Spleen (tissue), 11 donors: ENCODE measurements around the gene RAB4A. TPM values are rescaled to one million over a fixed set of nuclear protein-coding genes. Genes with fewer than 3 reads are reported as not detected.

Experiments used
- DNase-seq: peaks from one replicate; pipeline ENCODE4 v3.0.0-alpha.2; 2020
- H3K27ac ChIP-seq, 8 donors: fragments of 200-600 bp; sonication (generic) in 7 of 8; 1 replicate in 4 of 8; 2 replicates in 4 of 8; pipeline versions ENCODE4 v1.5.0 to v1.8.0; 2016 to 2021; ENCODE audit warnings: inconsistent platforms in 4 of 8, mild to moderate bottlenecking in 4 of 8, moderate library complexity in 1 of 8
- H3K27me3 ChIP-seq, 7 donors: fragments of 200-600 bp; sonication (generic) in 6 of 7; replicated peaks in 1 of 7; 1 replicate in 4 of 7; 2 replicates in 3 of 7; pipeline versions ENCODE4 v1.5.0 to v1.8.0; 2016 to 2021; ENCODE audit warnings: inconsistent platforms in 3 of 7, mild to moderate bottlenecking in 1 of 7
- H3K36me3 ChIP-seq, 6 donors: fragments of 200-600 bp; sonication (generic) in 5 of 6; 1 replicate in 4 of 6; 2 replicates in 2 of 6; pipeline versions ENCODE4 v1.5.0 to v1.8.0; 2016 to 2021; ENCODE audit warnings: inconsistent platforms in 2 of 6
- H3K4me1 ChIP-seq, 6 donors: fragments of 200-600 bp; sonication (generic) in 5 of 6; 1 replicate in 3 of 6; 2 replicates in 3 of 6; pipeline versions ENCODE4 v1.5.0 to v1.8.0; 2016 to 2021; ENCODE audit warnings: inconsistent platforms in 3 of 6
- H3K4me3 ChIP-seq, 8 donors: fragments of 200-600 bp; sonication (generic) in 7 of 8; 1 replicate in 4 of 8; 2 replicates in 4 of 8; pipeline versions ENCODE4 v1.5.0 to v1.8.0; 2016 to 2021; ENCODE audit warnings: inconsistent platforms in 4 of 8, mild to moderate bottlenecking in 4 of 8, moderate library complexity in 2 of 8
- H3K9me3 ChIP-seq, 8 donors: fragments of 200-600 bp; sonication (generic) in 7 of 8; 1 replicate in 4 of 8; 2 replicates in 4 of 8; pipeline versions ENCODE4 v1.5.0 to v1.8.0; 2016 to 2021; ENCODE audit warnings: inconsistent platforms in 4 of 8
- CTCF ChIP-seq, 11 experiments: fragments of 200-600 bp in 7 of 11; fragments of 450-650 bp in 4 of 11; sonication (generic) in 4 of 11; IDR thresholded peaks in 8 of 11; conservative IDR thresholded peaks in 3 of 11; 1 replicate in 7 of 11; 2 replicates in 4 of 11; pipeline versions ENCODE4 v1.4.0 to v1.8.0; 2016 to 2021; ENCODE audit warnings: antibody characterized with exemption in 11 of 11, inconsistent platforms in 4 of 11, mild to moderate bottlenecking in 1 of 11
- POLR2A ChIP-seq, 3 donors: fragments of 450-650 bp; IDR thresholded peaks; one replicate each; pipeline ENCODE4 v1.5.1; 2017; ENCODE audit warnings: antibody characterized with exemption in 3 of 3, mild to moderate bottlenecking in 1 of 3
- POLR2AphosphoS5 ChIP-seq, 3 donors: sonication (generic); formaldehyde crosslinking; IDR thresholded peaks; one replicate each; pipeline ENCODE4 v1.5.1; 2017; ENCODE audit warnings: antibody characterized with exemption in 3 of 3
- WGBS, 5 donors: extraction: QIAGEN DNeasy Blood & Tissue Kit in 3 of 5; methylation state at CpG; one replicate each; pipeline versions ENCODE4 v1.1.5 to v1.1.7; 2013 to 2018; 5-methylcytosine and 5-hydroxymethylcytosine counted together
- intact Hi-C: fragments of 100-400 bp; cut with DNase I; formaldehyde crosslinking; loops from one replicate; pipeline ENCODE4 v1.15.0; 2023; ENCODE audit warnings: low total_unique reads
- polyA plus RNA-seq, 3 donors: library from polyadenylated mRNA; stranded (reverse); fragments of 200-250 nt; gene quantifications; one replicate each; pipeline ENCODE4 v1.2.1, GENCODE V29; 2013
- total RNA-seq, 7 donors: library from RNA; depleted of rRNA in 3 of 7; stranded (reverse); fragments of >200 nt in 3 of 7; fragmentation: NEBNext Ultra II Directional in 4 of 7; extraction: Animal tissue kit (Norgen Biotek cat#: 25700) in 4 of 7; gene quantifications; one replicate each; pipeline versions ENCODE4 v1.1.0 to v1.2.1, GENCODE V29; 2016 to 2021
- donor health status: healthy with polysubstance abuse.
- donor health status: DM: no; HTN: no; CAD: no; lungs with moderate emphysema.
- donor health status: DM: no; HTN: no; CAD: no.
- donor health status: Bipolar disorder and iron deficiency.
- donor health status: healthy.
- donor health status: DM: no; HTN: no; CAD: no.
- donor health status: DM: yes; HTN: yes; CAD: no.

The RAB4A gene
- total and polyA plus RNA-seq, 10 donors: 19.7 to 49.8 (median 27.0) TPM

- TF ChIP-seq POLR2AphosphoS5 (IDR thresholded peaks at IDR 0.05) (no peak), POLR2A (IDR thresholded peaks at IDR 0.05) (no peak), CTCF (IDR thresholded peaks at IDR 0.05 in 8 of 11, conservative IDR thresholded peaks at IDR 0.05 in 3 of 11) (no peak)
- peaks cover 6 to 59% (median 23%) of the 10 kb centered on the region in 6 donors for H3K4me1 ChIP-seq
- 84 to 98% (median 89%) methylated on average over 2 of the region's 2 CpGs for WGBS, 5 donors
- intact Hi-C loops: no loop called here
- H3K36me3 ChIP-seq: peaks cover 0 to 8% (median 0%) of the 10 kb centered on the region in 6 donors
- H3K27me3 ChIP-seq: no peaks in the 10 kb centered on the region
- no peak overlapping the region for H3K4me3 ChIP-seq
- no peak overlapping the region for H3K27ac ChIP-seq
- H3K9me3 ChIP-seq: no peaks in the 10 kb centered on the region
- no peak for DNase-seq
Measured at GRCh38 chr1:229278120-229278741, 7.3 kb downstream of the RAB4A start.

GRCh38 chr1:229279242-229279641, 8.3 kb downstream of the RAB4A start:
- DNase-seq: no peak
- no peaks in the 10 kb centered on the region for H3K27me3 ChIP-seq
- H3K4me1 ChIP-seq: peaks cover 0 to 49% (median 15%) of the 10 kb centered on the region in 6 donors
- no peak overlapping the region for H3K27ac ChIP-seq
- intact Hi-C loops: no loop called here
- H3K36me3 ChIP-seq: peaks cover 0 to 8% (median 0%) of the 10 kb centered on the region in 6 donors
- H3K4me3 ChIP-seq: no peak overlapping the region
- WGBS, 5 donors: 70 to 80% (median 73%) methylated on average over 3 of the region's 3 CpGs
- TF ChIP-seq POLR2AphosphoS5 (IDR thresholded peaks at IDR 0.05): no peak
- no peaks in the 10 kb centered on the region for H3K9me3 ChIP-seq

GRCh38 chr1:229280037-229280828, 9.3 kb downstream of the RAB4A start:
- Histone ChIP-seq H3K4me3 (no peak overlapping the region), H3K4me1 (peaks cover 0 to 41% (median 10%) of the 10 kb centered on the region in 6 donors), H3K36me3 (peaks cover 0 to 8% (median 0%) of the 10 kb centered on the region in 6 donors), H3K27ac (no peak overlapping the region), H3K9me3 (no peaks in the 10 kb centered on the region), H3K27me3 (no peaks in the 10 kb centered on the region)
- intact Hi-C loops: loop anchor here (10.0 kb wide), 1 partner anchor 175 kb away; no protein-coding TSS in a partner anchor
- DNase-seq: no peak
- 47 to 69% (median 64%) methylated on average over 6 of the region's 6 CpGs for WGBS, 5 donors
- TF ChIP-seq POLR2AphosphoS5 (IDR thresholded peaks at IDR 0.05) (no peak), CTCF (IDR thresholded peaks at IDR 0.05 in 8 of 11, conservative IDR thresholded peaks at IDR 0.05 in 3 of 11) (no peak), POLR2A (IDR thresholded peaks at IDR 0.05) (no peak)

GRCh38 chr1:229280921-229281320, 10.0 kb downstream of the RAB4A start:
- intact Hi-C loops: loop anchor here (10.0 kb wide), 1 partner anchor 174 kb away; no protein-coding TSS in a partner anchor
- Histone ChIP-seq H3K4me3 (no peak overlapping the region), H3K4me1 (peaks cover 0 to 46% (median 10%) of the 10 kb centered on the region in 6 donors), H3K27me3 (no peaks in the 10 kb centered on the region), H3K9me3 (no peaks in the 10 kb centered on the region), H3K36me3 (peaks cover 0 to 8% (median 0%) of the 10 kb centered on the region in 6 donors), H3K27ac (no peak overlapping the region)
- 77 to 85% (median 82%) methylated on average over 3 of the region's 3 CpGs for WGBS, 5 donors
- no peak for DNase-seq
- no peak for TF ChIP-seq POLR2AphosphoS5 (IDR thresholded peaks at IDR 0.05)
- no peak for TF ChIP-seq CTCF (IDR thresholded peaks at IDR 0.05 in 8 of 11, conservative IDR thresholded peaks at IDR 0.05 in 3 of 11)
- no peak for TF ChIP-seq POLR2A (IDR thresholded peaks at IDR 0.05)
